SIG-M5 treated with dmso at 0.1 percent for 504 hours (cell line): ENCODE results near the gene IL22RA2.

Experiments
- DNase-seq: peaks from one replicate; lab custom pipeline; 2025; ENCODE audit not compliant: unreplicated experiment; lab: John Stamatoyannopoulos, UW

The IL22RA2 gene

DNA sequence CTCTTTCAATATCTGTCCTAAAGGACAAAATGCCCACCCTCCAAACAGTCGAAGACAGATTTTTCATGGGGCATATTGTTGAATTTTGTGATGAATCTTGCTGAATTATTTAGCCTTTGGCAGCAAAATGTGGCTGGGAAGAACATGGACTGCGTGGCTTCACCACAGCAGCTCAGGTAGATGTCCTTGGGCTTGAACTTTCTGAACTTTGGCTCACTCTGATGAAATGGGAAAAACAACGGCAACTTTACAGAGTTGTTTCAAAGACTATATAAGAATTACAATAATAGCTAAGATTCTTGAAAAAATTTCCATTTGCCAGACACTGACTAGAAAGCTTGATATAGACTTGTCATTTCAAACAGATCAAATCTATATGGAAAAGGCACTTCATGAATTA lies 75.9 kb downstream of the IL22RA2 start:
- DNase-seq, result no peak

GRCh38 chr6:137097057-137097456 lies 76.4 kb downstream of the IL22RA2 start:
- no peak for DNase-seq

- peak; percentile 22 for DNase-seq
Measured at GRCh38 chr6:137095651-137096238, 77.7 kb downstream of the IL22RA2 start.

- no peak for DNase-seq
Measured at GRCh38 chr6:137095093-137095492, 78.4 kb downstream of the IL22RA2 start.

DNA sequence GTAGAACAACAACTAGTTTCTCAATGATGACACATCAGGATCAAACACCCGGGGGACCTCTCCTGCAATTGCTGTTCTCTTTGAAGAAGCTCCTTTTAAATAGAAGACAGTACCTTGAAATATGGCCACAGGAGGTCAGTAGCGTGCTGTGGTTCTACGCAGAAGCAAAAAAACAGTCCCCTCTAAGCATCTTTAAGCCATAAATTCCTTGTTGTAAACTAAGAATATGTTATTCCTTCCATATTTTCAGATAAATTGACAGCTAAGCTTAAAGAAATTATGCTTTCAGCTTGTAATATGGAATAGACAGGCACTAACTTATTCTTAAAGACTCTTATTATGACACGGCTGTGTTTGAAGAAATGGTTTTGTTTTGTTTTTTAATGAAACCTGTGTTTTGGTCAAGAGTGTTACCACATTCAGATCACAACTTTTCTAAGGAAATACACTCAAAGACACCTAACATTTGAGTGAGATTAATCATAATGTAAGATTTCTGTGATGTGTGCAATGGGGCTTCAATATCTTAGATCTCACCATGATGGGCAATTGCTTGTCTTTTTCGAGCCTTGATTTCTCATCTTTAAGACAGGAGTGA lies 78.9 kb downstream of the IL22RA2 start:
- peak; percentile 82 for DNase-seq
